GM23338 (cell line): ENCODE results near the gene CADPS2. TPM values are rescaled to one million over a fixed set of nuclear protein-coding genes. Genes with fewer than 3 reads are reported as not detected.

Source experiments
- CREB1 ChIP-seq: fragments of 250-450 bp; sonication (Bioruptor Pico); IDR thresholded peaks from 2 replicates; pipeline ENCODE4 v1.5.0; 2020; ENCODE audit warnings: low read depth, mild to moderate bottlenecking, moderate library complexity
- CTCF ChIP-seq, 2 experiments: fragments of 200-600 bp in 1 of 2; sonication (generic) in 1 of 2; conservative IDR thresholded peaks; 2 replicates each; pipeline versions ENCODE4 v1.5.1 to v1.6.1; 2016 to 2017; ENCODE audit warnings: antibody characterized with exemption in 2 of 2, low read depth in 2 of 2, mild to moderate bottlenecking in 2 of 2, moderate library complexity in 1 of 2
- ETS1 ChIP-seq: IDR thresholded peaks from 2 replicates; pipeline ENCODE4 v1.6.1; 2016; ENCODE audit warnings: antibody characterized with exemption
- EZH2 ChIP-seq: fragments of 200-600 bp; sonication (generic); IDR thresholded peaks from one replicate; pipeline ENCODE4 v1.8.0; 2017; ENCODE audit warnings: antibody characterized with exemption, mild to moderate bottlenecking, low read depth; ENCODE audit not compliant: unreplicated experiment
- EZH2phosphoT487 ChIP-seq: fragments of 200-600 bp; sonication (generic); IDR thresholded peaks from one replicate; pipeline ENCODE4 v1.8.1; 2018; ENCODE audit warnings: antibody characterized with exemption; ENCODE audit not compliant: unreplicated experiment
- JUNB ChIP-seq: IDR thresholded peaks from one replicate; pipeline ENCODE4 v1.6.1; 2016; ENCODE audit warnings: antibody characterized with exemption; ENCODE audit not compliant: unreplicated experiment
- NANOG ChIP-seq: IDR thresholded peaks from 2 replicates; pipeline ENCODE4 v1.6.1; 2016; ENCODE audit warnings: antibody characterized with exemption, borderline replicate concordance
- POLR2AphosphoS5 ChIP-seq: IDR thresholded peaks from 2 replicates; pipeline ENCODE4 v1.6.1; 2016; ENCODE audit warnings: antibody characterized with exemption, low read depth
- ZNF114 ChIP-seq: fragments of 250-450 bp; sonication (Bioruptor Pico); IDR thresholded peaks from 2 replicates; pipeline ENCODE4 v1.5.0; 2020; ENCODE audit warnings: mild to moderate bottlenecking, moderate library complexity
- ZNF331 ChIP-seq: fragments of 250-450 bp; sonication (Bioruptor Pico); IDR thresholded peaks from 2 replicates; pipeline ENCODE4 v1.5.0; 2020; ENCODE audit warnings: low read depth, mild to moderate bottlenecking, moderate library complexity
- ZNF462 ChIP-seq: fragments of 250-450 bp; sonication (Bioruptor Pico); IDR thresholded peaks from 2 replicates; pipeline ENCODE4 v1.5.0; 2020; ENCODE audit warnings: mild to moderate bottlenecking, moderate library complexity
- polyA plus RNA-seq: library from polyadenylated mRNA; unstranded; fragments of >200 nt; fragmentation: Nextera tagmentation; extraction: Ambion mirVana; gene quantifications from 2 replicates; pipeline ENCODE4 v1.2.1, GENCODE V29; 2016
- total RNA-seq: library from RNA; depleted of rRNA; stranded (reverse); fragments of >200 nt; shearing (Covaris generic); gene quantifications from 2 replicates; pipeline ENCODE4 v1.2.3, GENCODE V29; 2014

The CADPS2 gene
- total and polyA plus RNA-seq, 2 experiments from 2014 or later, result 16.3 to 36.9 TPM

DNA sequence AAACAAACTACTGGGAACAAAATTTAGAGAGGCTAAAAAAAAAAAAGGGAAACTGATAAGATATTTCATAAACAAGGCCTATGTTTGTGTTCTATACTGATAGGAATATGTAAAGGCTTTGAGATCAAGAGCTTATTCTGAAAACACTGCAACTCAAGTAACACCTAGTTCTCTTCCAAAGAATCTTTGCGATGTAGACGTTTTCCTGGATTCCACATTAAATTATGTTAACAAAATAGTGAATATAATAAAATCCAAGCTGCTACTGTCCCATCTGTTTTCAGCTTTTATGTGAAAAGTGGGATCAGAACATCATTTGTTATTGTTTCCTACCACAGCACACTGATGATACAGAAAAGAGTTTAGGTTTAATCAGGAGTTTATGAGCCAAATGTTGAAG lies 130.6 kb downstream of the CADPS2 start (continued):
- TF ChIP-seq ZNF462 (CRISPR knock-in tag) (no peak), ZNF331 (CRISPR knock-in tag) (no peak), CTCF (conservative IDR thresholded peaks at IDR 0.05; ENCODE audit: low read depth in 2 of 2) (no peak), ETS1 (no peak), JUNB (no peak), EZH2phosphoT487 (no peak), CREB1 (CRISPR knock-in tag) (no peak), ZNF114 (no peak), POLR2AphosphoS5 (no peak), NANOG (no peak), EZH2 (no peak)
